ENCODE measurements around the gene ZNF474. TPM values are rescaled to one million over a fixed set of nuclear protein-coding genes. Genes with fewer than 3 reads are reported as not detected.
"Not testable (repeated sequence)": the region's sequence is repeated elsewhere in the genome, so short reads cannot be mapped to it uniquely, and the experiment has no call there.

The ZNF474 gene
- total RNA-seq, 1 experiment from 2014 or later = not detected

DNA sequence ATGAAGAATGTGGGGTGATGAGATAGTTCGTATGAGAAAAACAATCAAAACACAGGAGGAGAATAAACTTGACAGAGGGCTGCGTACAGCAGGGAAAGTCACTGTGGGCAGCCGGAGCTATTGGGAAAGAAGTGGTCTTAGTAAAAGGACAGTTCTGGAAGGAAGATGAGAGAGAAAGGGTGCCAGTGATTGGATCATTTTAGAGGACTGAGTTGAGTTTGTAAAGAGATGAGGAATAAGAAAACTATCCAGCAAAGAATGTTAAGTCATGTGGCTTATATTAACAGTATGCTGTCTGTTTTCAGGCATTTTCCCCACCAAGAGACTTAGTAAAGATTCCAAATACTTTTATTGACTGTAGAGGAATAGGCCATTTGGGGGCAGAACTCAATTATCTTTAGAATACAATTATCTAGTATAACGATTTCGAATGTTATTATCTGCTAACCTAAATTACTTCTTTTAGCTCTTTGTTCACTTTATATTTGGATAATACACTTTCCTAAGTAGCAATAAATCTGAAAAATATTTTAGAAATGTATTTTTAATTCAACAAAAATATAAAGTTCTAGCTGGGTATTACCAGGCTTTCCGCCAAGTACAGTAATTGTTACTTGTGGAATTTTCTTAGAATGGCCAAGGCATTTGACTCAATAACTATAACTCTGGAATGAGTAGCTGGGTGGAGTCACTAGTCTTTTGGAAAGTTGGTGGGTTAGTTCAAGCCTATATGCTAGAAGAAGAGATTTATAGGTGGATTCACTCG is 35.7 kb upstream of the ZNF474 start:
- ATAC-seq (no peak), DNase-seq (ENCODE audit: low spot score) (no peak)
- no peaks in the 10 kb centered on the region for H3K36me3 Mint-ChIP-seq
- no peak for TF ChIP-seq JAZF1 (CRISPR knock-in tag; IDR thresholded peaks at IDR 0.05)
- TF ChIP-seq, protein P1, sequence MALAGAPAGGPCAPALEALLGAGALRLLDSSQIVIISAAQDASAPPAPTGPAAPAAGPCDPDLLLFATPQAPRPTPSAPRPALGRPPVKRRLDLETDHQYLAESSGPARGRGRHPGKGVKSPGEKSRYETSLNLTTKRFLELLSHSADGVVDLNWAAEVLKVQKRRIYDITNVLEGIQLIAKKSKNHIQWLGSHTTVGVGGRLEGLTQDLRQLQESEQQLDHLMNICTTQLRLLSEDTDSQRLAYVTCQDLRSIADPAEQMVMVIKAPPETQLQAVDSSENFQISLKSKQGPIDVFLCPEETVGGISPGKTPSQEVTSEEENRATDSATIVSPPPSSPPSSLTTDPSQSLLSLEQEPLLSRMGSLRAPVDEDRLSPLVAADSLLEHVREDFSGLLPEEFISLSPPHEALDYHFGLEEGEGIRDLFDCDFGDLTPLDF (CRISPR knock-in tag; IDR thresholded peaks at IDR 0.05) = no peak
- TF ChIP-seq ATF1 (CRISPR knock-in tag; IDR thresholded peaks at IDR 0.05) = no peak
- no peak for TF ChIP-seq CREB1 (CRISPR knock-in tag; IDR thresholded peaks at IDR 0.05)
- no peak for TF ChIP-seq KAT7 (CRISPR knock-in tag; IDR thresholded peaks at IDR 0.05; ENCODE audit: borderline replicate concordance)
- TF ChIP-seq, protein P2, sequence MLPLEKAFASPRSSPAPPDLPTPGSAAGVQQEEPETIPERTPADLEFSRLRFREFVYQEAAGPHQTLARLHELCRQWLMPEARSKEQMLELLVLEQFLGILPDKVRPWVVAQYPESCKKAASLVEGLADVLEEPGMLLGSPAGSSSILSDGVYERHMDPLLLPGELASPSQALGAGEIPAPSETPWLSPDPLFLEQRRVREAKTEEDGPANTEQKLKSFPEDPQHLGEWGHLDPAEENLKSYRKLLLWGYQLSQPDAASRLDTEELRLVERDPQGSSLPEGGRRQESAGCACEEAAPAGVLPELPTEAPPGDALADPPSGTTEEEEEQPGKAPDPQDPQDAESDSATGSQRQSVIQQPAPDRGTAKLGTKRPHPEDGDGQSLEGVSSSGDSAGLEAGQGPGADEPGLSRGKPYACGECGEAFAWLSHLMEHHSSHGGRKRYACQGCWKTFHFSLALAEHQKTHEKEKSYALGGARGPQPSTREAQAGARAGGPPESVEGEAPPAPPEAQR (CRISPR knock-in tag; IDR thresholded peaks at IDR 0.05) = no peak
- TF ChIP-seq IRF2 (CRISPR knock-in tag; IDR thresholded peaks at IDR 0.05; ENCODE audit: borderline replicate concordance, low read depth) = no peak
- TF ChIP-seq, protein P3, sequence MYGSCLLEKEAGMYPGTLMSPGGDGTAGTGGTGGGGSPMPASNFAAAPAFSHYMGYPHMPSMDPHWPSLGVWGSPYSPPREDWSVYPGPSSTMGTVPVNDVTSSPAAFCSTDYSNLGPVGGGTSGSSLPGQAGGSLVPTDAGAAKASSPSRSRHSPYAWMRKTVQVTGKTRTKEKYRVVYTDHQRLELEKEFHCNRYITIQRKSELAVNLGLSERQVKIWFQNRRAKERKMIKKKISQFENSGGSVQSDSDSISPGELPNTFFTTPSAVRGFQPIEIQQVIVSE (CRISPR knock-in tag; IDR thresholded peaks at IDR 0.05; ENCODE audit: borderline replicate concordance) = no peak
- no peak for TF ChIP-seq NFYB (CRISPR knock-in tag; conservative IDR thresholded peaks at IDR 0.05; ENCODE audit: low read depth)
- TF ChIP-seq MXD4 (CRISPR knock-in tag; IDR thresholded peaks at IDR 0.05; ENCODE audit: borderline replicate concordance) = no peak
- no peak for TF ChIP-seq TEAD4 (CRISPR knock-in tag; IDR thresholded peaks at IDR 0.05)
- TF ChIP-seq ZNF416 (CRISPR knock-in tag; IDR thresholded peaks at IDR 0.05) = no peak
- no peaks in the 10 kb centered on the region for H3K27me3 Mint-ChIP-seq (ENCODE audit: low read depth)
- CTCF ChIA-PET = interaction anchor here (1.5 to 4.4 kb wide), 3 partner anchors 9 to 63 kb away, joined by 5 to 32 read pairs (median 24); no protein-coding TSS in a partner anchor
- H3K27ac Mint-ChIP-seq = no peak overlapping the region
- H3K4me1 Mint-ChIP-seq = peaks cover 12% of the 10 kb centered on the region
- H3K4me3 Mint-ChIP-seq = no peak overlapping the region
- POLR2A ChIA-PET = no interaction called here
- H3K9me3 Mint-ChIP-seq = no peaks in the 10 kb centered on the region

DNA sequence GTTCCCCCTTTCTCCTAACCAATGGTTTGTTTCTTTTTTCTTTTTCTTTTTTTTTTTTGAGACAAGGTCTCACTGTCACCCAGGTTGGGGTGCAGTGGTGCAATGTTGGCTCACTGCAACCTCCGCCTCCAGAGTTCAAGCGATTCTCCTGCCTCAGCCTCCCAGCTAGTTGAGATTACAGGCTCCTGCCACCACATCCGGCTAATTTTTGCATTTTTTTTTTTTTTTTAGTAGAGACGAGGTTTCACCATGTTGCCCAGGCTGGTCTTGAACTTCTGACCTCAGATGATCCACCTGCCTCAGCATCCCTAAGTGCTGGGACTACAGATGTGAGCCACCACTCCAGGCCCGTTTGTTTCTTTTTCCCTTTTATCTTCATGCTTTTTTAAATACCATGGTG is 35.1 kb upstream of the ZNF474 start:
- ChIA-PET POLR2A (interaction anchor here (0.7 kb wide), 1 partner anchor 469 kb away, joined by 5 read pairs; no protein-coding TSS in a partner anchor), CTCF (interaction anchor here (1.5 to 4.4 kb wide), 3 partner anchors 18 to 62 kb away, joined by 5 to 24 read pairs (median 7); no protein-coding TSS in a partner anchor)
- not testable (repeated sequence) for DNase-seq (ENCODE audit: low spot score); H3K9me3 Mint-ChIP-seq; H3K4me1 Mint-ChIP-seq; H3K36me3 Mint-ChIP-seq; H3K27me3 Mint-ChIP-seq (ENCODE audit: low read depth); H3K27ac Mint-ChIP-seq; H3K4me3 Mint-ChIP-seq; ATAC-seq

DNA sequence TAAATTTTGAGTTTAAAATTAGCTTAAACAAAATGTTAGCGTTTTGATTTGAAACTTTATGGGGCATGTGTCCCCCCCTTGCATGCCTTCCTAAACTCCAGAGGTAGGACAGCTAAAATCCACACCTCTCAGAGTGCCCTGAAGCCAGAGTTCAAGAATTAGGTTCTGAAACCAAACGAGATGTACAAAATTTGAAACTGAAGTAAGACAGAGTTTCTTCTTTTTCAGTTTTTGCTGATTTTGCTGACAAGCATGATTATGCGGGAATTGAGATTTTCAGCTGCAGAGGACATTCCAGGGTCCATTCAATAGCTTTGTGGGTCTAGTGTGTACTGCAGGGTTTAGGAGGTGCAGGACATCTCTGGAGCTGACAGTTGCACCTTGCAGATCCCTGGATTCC is 34.2 kb upstream of the ZNF474 start:
- Mint-ChIP-seq H3K27ac (peak overlapping the region; percentile 38; the same call in 1 of the 2 replicates), H3K36me3 (no peaks in the 10 kb centered on the region), H3K4me1 (peaks cover 11% of the 10 kb centered on the region), H3K27me3 (ENCODE audit: low read depth) (no peaks in the 10 kb centered on the region), H3K9me3 (no peaks in the 10 kb centered on the region), H3K4me3 (no peak overlapping the region)
- POLR2A ChIA-PET = no interaction called here
- CTCF ChIA-PET = interaction anchor here (0.9 to 4.4 kb wide), 4 partner anchors 18 to 69 kb away, joined by 3 to 24 read pairs (median 6); partner anchors contain the start of gene LOX
- ATAC-seq (no peak), DNase-seq (ENCODE audit: low spot score) (no peak)
- no peak for TF ChIP-seq CBFB (CRISPR knock-in tag; IDR thresholded peaks at IDR 0.05; ENCODE audit: low read depth)
- no peak for TF ChIP-seq MXD4 (CRISPR knock-in tag; IDR thresholded peaks at IDR 0.05; ENCODE audit: borderline replicate concordance)
- TF ChIP-seq ZNF423 (CRISPR knock-in tag; IDR thresholded peaks at IDR 0.05) = no peak
- TF ChIP-seq, protein P4, sequence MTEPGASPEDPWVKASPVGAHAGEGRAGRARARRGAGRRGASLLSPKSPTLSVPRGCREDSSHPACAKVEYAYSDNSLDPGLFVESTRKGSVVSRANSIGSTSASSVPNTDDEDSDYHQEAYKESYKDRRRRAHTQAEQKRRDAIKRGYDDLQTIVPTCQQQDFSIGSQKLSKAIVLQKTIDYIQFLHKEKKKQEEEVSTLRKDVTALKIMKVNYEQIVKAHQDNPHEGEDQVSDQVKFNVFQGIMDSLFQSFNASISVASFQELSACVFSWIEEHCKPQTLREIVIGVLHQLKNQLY (CRISPR knock-in tag; IDR thresholded peaks at IDR 0.05) = no peak
- TF ChIP-seq, protein P5, sequence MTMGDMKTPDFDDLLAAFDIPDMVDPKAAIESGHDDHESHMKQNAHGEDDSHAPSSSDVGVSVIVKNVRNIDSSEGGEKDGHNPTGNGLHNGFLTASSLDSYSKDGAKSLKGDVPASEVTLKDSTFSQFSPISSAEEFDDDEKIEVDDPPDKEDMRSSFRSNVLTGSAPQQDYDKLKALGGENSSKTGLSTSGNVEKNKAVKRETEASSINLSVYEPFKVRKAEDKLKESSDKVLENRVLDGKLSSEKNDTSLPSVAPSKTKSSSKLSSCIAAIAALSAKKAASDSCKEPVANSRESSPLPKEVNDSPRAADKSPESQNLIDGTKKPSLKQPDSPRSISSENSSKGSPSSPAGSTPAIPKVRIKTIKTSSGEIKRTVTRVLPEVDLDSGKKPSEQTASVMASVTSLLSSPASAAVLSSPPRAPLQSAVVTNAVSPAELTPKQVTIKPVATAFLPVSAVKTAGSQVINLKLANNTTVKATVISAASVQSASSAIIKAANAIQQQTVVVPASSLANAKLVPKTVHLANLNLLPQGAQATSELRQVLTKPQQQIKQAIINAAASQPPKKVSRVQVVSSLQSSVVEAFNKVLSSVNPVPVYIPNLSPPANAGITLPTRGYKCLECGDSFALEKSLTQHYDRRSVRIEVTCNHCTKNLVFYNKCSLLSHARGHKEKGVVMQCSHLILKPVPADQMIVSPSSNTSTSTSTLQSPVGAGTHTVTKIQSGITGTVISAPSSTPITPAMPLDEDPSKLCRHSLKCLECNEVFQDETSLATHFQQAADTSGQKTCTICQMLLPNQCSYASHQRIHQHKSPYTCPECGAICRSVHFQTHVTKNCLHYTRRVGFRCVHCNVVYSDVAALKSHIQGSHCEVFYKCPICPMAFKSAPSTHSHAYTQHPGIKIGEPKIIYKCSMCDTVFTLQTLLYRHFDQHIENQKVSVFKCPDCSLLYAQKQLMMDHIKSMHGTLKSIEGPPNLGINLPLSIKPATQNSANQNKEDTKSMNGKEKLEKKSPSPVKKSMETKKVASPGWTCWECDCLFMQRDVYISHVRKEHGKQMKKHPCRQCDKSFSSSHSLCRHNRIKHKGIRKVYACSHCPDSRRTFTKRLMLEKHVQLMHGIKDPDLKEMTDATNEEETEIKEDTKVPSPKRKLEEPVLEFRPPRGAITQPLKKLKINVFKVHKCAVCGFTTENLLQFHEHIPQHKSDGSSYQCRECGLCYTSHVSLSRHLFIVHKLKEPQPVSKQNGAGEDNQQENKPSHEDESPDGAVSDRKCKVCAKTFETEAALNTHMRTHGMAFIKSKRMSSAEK (CRISPR knock-in tag; IDR thresholded peaks at IDR 0.05; ENCODE audit: borderline replicate concordance) = no peak
- TF ChIP-seq, protein P6, sequence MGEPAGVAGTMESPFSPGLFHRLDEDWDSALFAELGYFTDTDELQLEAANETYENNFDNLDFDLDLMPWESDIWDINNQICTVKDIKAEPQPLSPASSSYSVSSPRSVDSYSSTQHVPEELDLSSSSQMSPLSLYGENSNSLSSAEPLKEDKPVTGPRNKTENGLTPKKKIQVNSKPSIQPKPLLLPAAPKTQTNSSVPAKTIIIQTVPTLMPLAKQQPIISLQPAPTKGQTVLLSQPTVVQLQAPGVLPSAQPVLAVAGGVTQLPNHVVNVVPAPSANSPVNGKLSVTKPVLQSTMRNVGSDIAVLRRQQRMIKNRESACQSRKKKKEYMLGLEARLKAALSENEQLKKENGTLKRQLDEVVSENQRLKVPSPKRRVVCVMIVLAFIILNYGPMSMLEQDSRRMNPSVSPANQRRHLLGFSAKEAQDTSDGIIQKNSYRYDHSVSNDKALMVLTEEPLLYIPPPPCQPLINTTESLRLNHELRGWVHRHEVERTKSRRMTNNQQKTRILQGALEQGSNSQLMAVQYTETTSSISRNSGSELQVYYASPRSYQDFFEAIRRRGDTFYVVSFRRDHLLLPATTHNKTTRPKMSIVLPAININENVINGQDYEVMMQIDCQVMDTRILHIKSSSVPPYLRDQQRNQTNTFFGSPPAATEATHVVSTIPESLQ (CRISPR knock-in tag; IDR thresholded peaks at IDR 0.05) = no peak

Measured in WTC11 (cell line).